KMS-11 (cell line): Measurements from ENCODE around the gene ZNF460.

Experiments used
- H2AFZ ChIP-seq: fragments of 200-600 bp; sonication (generic); 2 replicates; pipeline ENCODE4 v1.6.1; 2016; ENCODE audit warnings: antibody characterized with exemption, mixed run types, low read depth
- H3K27ac ChIP-seq: fragments of 200-600 bp; sonication (generic); 2 replicates; pipeline ENCODE4 v1.6.1; 2016; ENCODE audit warnings: mild to moderate bottlenecking, mixed run types
- H3K27me3 ChIP-seq: fragments of 200-600 bp; sonication (generic); 2 replicates; pipeline ENCODE4 v1.6.1; 2017; ENCODE audit warnings: mild to moderate bottlenecking, low read depth, mixed run types, moderate library complexity; ENCODE audit not compliant: insufficient read depth
- H3K36me3 ChIP-seq: fragments of 200-600 bp; sonication (generic); 2 replicates; pipeline ENCODE4 v1.6.1; 2017; ENCODE audit warnings: mild to moderate bottlenecking, mixed run types; ENCODE audit not compliant: insufficient read depth
- H3K4me1 ChIP-seq: fragments of 200-600 bp; sonication (generic); 2 replicates; pipeline ENCODE4 v1.6.1; 2016; ENCODE audit warnings: mild to moderate bottlenecking, low read depth, mixed run types; ENCODE audit not compliant: poor library complexity, severe bottlenecking
- H3K4me2 ChIP-seq: fragments of 200-600 bp; sonication (generic); 2 replicates; pipeline ENCODE4 v1.7.0; 2016; ENCODE audit warnings: mild to moderate bottlenecking, mixed run types
- H3K4me3 ChIP-seq: fragments of 200-600 bp; sonication (generic); IDR thresholded peaks from 2 replicates; pipeline ENCODE4 v1.6.1; 2017; ENCODE audit warnings: low read depth, low read length, mixed read lengths; ENCODE audit not compliant: insufficient read depth
- H3K79me2 ChIP-seq: fragments of 200-600 bp; sonication (generic); 2 replicates; pipeline ENCODE4 v1.6.1; 2016; ENCODE audit warnings: low read depth, mixed run types; ENCODE audit not compliant: insufficient read depth
- H3K9ac ChIP-seq: fragments of 200-600 bp; sonication (generic); 2 replicates; pipeline ENCODE4 v1.6.1; 2016; ENCODE audit warnings: mild to moderate bottlenecking, mixed run types
- H4K20me1 ChIP-seq: fragments of 200-600 bp; sonication (generic); 2 replicates; pipeline ENCODE4 v1.6.1; 2016; ENCODE audit warnings: mild to moderate bottlenecking, mixed run types; ENCODE audit not compliant: insufficient read depth
- TF ChIP-seq, protein P1 (sequence below): fragments of 200-600 bp; sonication (generic); conservative IDR thresholded peaks from 2 replicates; pipeline ENCODE4 v1.6.1; 2017; ENCODE audit warnings: low read depth, mild to moderate bottlenecking, antibody characterized with exemption, low read length, moderate library complexity, mixed read lengths

The ZNF460 gene

DNA sequence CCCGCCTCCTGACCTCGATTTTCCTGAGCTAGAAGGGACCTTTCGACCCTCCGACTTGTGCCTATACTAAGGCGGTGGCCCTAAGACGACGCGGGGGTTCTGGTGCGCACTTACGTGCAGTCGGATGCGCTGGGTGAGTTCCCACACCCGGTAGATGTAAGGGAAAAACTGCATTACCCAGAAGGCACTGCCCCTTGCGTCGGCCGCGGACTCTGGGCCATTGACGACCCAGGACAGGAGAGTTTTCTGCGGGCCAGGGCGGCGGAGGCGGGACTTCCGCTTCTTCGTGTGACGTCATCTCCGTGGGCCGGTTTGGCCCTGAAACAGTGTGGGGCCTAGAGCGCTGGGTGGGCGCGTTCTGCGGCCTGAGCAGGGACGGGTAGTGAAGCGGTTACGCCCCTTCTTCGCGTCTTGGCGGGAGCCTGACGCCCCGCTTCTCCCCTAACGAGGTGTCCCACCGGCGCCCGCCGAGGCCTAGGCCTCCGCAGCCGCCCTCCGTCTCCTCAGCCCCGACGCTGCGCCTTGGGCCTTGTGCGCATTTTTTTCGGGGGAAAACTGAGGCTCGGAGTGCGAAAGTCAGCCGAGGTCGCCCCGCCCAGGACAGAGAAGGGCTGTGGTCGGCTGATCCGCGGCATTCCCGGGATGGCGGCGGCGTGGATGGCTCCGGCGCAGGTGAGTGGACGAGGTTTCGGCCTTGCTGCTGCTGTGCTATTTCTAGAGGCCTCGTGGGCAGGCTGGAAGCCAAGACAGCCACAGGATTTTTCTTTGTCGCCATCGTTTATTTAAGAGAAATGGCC lies at the start of gene ZNF460:
Gene ZNF460 (plus strand): TSS at position 321 of the 797 bp plus-strand sequence. CDS start 322 bp downstream, at position 643.
- H4K20me1 ChIP-seq: no peaks in the 10 kb centered on the region
- peak within 1 kb of the TSS; percentile 83 for H3K4me2 ChIP-seq
- no peaks in the 10 kb centered on the region for H3K27me3 ChIP-seq
- no peak within 1 kb of the TSS for H3K4me3 ChIP-seq
- H3K36me3 ChIP-seq: peaks cover 6% of the 10 kb centered on the region; the same call in 1 of the 2 replicates
- TF ChIP-seq, protein P1, sequence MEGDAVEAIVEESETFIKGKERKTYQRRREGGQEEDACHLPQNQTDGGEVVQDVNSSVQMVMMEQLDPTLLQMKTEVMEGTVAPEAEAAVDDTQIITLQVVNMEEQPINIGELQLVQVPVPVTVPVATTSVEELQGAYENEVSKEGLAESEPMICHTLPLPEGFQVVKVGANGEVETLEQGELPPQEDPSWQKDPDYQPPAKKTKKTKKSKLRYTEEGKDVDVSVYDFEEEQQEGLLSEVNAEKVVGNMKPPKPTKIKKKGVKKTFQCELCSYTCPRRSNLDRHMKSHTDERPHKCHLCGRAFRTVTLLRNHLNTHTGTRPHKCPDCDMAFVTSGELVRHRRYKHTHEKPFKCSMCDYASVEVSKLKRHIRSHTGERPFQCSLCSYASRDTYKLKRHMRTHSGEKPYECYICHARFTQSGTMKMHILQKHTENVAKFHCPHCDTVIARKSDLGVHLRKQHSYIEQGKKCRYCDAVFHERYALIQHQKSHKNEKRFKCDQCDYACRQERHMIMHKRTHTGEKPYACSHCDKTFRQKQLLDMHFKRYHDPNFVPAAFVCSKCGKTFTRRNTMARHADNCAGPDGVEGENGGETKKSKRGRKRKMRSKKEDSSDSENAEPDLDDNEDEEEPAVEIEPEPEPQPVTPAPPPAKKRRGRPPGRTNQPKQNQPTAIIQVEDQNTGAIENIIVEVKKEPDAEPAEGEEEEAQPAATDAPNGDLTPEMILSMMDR: 0 out of 2 replicates have a peak, but pooled peaks have one; percentile 3
- peak within 1 kb of the TSS; percentile 92 for H3K27ac ChIP-seq
- peaks cover 46% of the 10 kb centered on the region for H3K79me2 ChIP-seq
- H3K4me1 ChIP-seq: peaks cover 18% of the 10 kb centered on the region
- peak within 1 kb of the TSS; percentile 93 for H2AFZ ChIP-seq
- peak within 1 kb of the TSS; percentile 98 for H3K9ac ChIP-seq

DNA sequence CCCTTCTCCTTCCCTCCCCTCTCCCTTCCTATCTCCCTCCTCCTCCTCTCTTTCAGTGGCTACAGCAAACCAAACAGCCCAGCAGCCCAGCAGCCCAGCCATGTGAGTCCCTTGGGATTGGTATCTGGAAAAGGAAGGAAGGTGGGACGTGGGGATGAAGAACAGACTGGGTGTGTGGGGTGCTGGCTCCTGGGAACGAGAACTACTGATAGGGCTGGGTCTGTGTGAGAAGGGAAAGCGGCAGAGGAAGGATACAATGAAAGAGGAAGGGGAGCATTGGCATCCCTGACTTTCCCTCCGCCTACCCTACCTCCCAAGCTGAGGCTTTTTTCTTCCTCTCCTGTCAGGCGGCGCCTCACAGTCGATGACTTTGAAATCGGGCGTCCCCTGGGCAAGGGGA lies 48.6 kb upstream of the ZNF460 start:
- Histone ChIP-seq H3K4me2 (no peak overlapping the region), H3K4me3 (no peak overlapping the region), H2AFZ (no peak overlapping the region), H3K9ac (no peak overlapping the region), H3K4me1 (no peaks in the 10 kb centered on the region), H3K36me3 (no peaks in the 10 kb centered on the region), H3K27me3 (no peaks in the 10 kb centered on the region), H3K27ac (no peak overlapping the region), H4K20me1 (no peaks in the 10 kb centered on the region), H3K79me2 (no peaks in the 10 kb centered on the region)
- TF ChIP-seq, protein P1: no peak

DNA sequence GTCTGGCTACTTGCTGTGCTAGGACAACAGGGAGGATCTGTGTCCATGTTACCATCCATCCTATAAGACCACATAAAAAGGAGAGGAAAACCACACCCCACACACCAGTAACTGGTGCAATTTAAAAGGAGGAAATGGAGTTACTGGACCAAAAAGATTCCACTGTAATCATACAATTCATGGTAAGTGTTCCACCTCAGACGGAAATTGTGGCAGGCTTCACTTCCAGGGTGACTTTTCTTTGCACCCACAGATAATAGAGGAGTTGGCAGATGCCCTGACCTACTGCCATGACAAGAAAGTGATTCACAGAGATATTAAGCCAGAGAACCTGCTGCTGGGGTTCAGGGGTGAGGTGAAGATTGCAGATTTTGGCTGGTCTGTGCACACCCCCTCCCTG lies 47.1 kb upstream of the ZNF460 start:
- Histone ChIP-seq H2AFZ (no peak overlapping the region), H3K79me2 (no peaks in the 10 kb centered on the region), H3K27me3 (no peaks in the 10 kb centered on the region), H3K27ac (no peak overlapping the region), H3K36me3 (no peaks in the 10 kb centered on the region), H3K4me1 (no peaks in the 10 kb centered on the region), H4K20me1 (no peaks in the 10 kb centered on the region), H3K9ac (no peak overlapping the region), H3K4me2 (no peak overlapping the region), H3K4me3 (no peak overlapping the region)
- TF ChIP-seq, protein P1: no peak

DNA sequence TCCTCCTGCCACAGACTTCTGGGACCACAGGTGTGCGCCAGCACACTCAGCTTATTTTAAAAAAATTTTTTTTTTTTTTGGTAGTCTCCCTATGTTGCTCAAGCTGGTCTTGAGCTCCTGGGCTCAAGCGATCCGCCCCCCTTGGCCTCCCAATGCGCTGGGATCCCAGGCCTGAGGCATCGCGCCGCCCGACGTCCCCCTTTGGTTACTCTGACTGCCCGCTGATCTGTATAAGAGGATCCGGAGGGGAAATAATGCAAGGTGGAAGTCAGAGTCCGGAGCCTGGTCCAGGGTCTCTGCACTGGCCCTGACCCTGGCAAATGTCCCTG lies 40.3 kb upstream of the ZNF460 start:
- Histone ChIP-seq H3K79me2 (peaks cover 13% of the 10 kb centered on the region; the same call in 1 of the 2 replicates), H3K4me2 (peak overlapping the region; percentile 46), H3K36me3 (peaks cover 9% of the 10 kb centered on the region; the same call in 1 of the 2 replicates), H3K4me1 (peaks cover 7% of the 10 kb centered on the region), H3K27me3 (no peaks in the 10 kb centered on the region), H3K9ac (no peak overlapping the region; the same call in 1 of the 2 replicates), H3K4me3 (no peak overlapping the region), H3K27ac (peak overlapping the region; percentile 60; the same call in 1 of the 2 replicates), H2AFZ (peak overlapping the region; percentile 98), H4K20me1 (no peaks in the 10 kb centered on the region)
- TF ChIP-seq, protein P1: no peak
